Smooth muscle cell (in vitro differentiated cells): ENCODE data around the gene DPY19L1. TPM values are rescaled to one million over a fixed set of nuclear protein-coding genes. Genes with fewer than 3 reads are reported as not detected.
A peak's percentile ranks its signal among the peaks of the same experiment; 100 is the strongest.
"Not testable (repeated sequence)": the region's sequence is repeated elsewhere in the genome, so short reads cannot be mapped to it uniquely, and the experiment has no call there.

Experiments
- DNase-seq: peaks from one replicate; lab custom pipeline; 2025; ENCODE audit not compliant: unreplicated experiment; lab: John Stamatoyannopoulos, UW
- H2AFZ ChIP-seq: fragments of 200-600 bp; sonication (generic); 2 replicates; pipeline ENCODE4 v1.6.0; 2016; ENCODE audit warnings: antibody characterized with exemption, low read depth, mild to moderate bottlenecking
- H3F3A ChIP-seq: fragments of 200-600 bp; sonication (generic); 2 replicates; pipeline ENCODE4 v1.6.0; 2017; ENCODE audit warnings: antibody characterized with exemption, low read depth
- H3K27ac ChIP-seq: fragments of 200-600 bp; sonication (generic); 2 replicates; pipeline ENCODE4 v1.5.1; 2016; ENCODE audit warnings: low read depth, mild to moderate bottlenecking
- H3K27me3 ChIP-seq: fragments of 200-600 bp; sonication (generic); 2 replicates; pipeline ENCODE4 v1.6.1; 2016; ENCODE audit warnings: low read depth, mild to moderate bottlenecking
- H3K36me3 ChIP-seq: fragments of 200-600 bp; sonication (generic); 2 replicates; pipeline ENCODE4 v1.5.1; 2016; ENCODE audit warnings: low read depth
- H3K4me1 ChIP-seq: fragments of 200-600 bp; sonication (generic); 2 replicates; pipeline ENCODE4 v1.5.1; 2016; ENCODE audit warnings: low read depth
- H3K4me2 ChIP-seq: fragments of 200-600 bp; sonication (generic); 2 replicates; pipeline ENCODE4 v1.6.0; 2016; ENCODE audit warnings: mild to moderate bottlenecking
- H3K4me3 ChIP-seq: fragments of 200-600 bp; sonication (generic); 2 replicates; pipeline ENCODE4 v1.5.1; 2016; ENCODE audit warnings: mild to moderate bottlenecking
- H3K79me2 ChIP-seq: fragments of 200-600 bp; sonication (generic); 2 replicates; pipeline ENCODE4 v1.6.0; 2016; ENCODE audit warnings: low read depth, mild to moderate bottlenecking
- H3K9ac ChIP-seq: fragments of 200-600 bp; sonication (generic); 2 replicates; pipeline ENCODE4 v1.6.0; 2016; ENCODE audit warnings: low read depth
- H3K9me3 ChIP-seq: fragments of 200-600 bp; sonication (generic); replicated peaks from 2 replicates; pipeline ENCODE4 v1.5.1; 2016; ENCODE audit warnings: low read depth
- H4K20me1 ChIP-seq: fragments of 200-600 bp; sonication (generic); 2 replicates; pipeline ENCODE4 v1.6.0; 2016; ENCODE audit warnings: low read depth
- WGBS: methylation state at CpG from one replicate; pipeline ENCODE4 v1.1.7; 2016; ENCODE audit warnings: low lambda C conversion rate; 5-methylcytosine and 5-hydroxymethylcytosine counted together
- polyA plus RNA-seq: library from polyadenylated mRNA; unstranded; fragments of >200 nt; fragmentation: Nextera tagmentation; extraction: Ambion mirVana; gene quantifications from 2 replicates; pipeline ENCODE4 v1.2.1, GENCODE V29; 2016
- total RNA-seq: library from RNA; depleted of rRNA; stranded (reverse); fragments of >200 nt; gene quantifications from 2 replicates; pipeline ENCODE4 v1.2.3, GENCODE V29; 2014
- TF ChIP-seq, protein P1 (sequence below): fragments of 200-600 bp; sonication (generic); IDR thresholded peaks from 2 replicates; pipeline ENCODE4 v1.5.1; 2017; ENCODE audit warnings: borderline replicate concordance, mild to moderate bottlenecking, antibody characterized with exemption; ENCODE audit not compliant: insufficient read depth, poor library complexity, severe bottlenecking

Gene DPY19L1
- total and polyA plus RNA-seq, 2 experiments from 2014 or later = 14.5 to 38.2 TPM

DNA sequence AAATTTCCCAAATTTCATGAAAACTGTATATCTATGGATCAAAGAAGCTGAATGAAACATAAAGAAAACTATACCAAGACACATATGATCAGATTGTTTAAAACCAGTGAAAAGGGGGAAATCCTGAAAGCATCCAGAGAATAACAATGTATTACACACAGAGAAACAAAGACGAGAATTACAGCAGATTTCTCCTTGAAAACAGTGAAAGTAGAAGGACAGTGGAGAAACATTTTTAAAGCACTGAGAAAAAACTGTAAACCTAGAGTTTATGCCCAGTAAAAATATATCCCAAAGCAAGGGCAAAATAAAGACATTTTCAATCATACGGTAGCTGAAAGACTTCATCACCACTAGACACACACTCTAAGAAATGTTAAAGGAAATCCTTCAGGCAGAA, 121.0 kb downstream of the DPY19L1 start:
- no peaks in the 10 kb centered on the region for H3K79me2 ChIP-seq
- H2AFZ ChIP-seq = no peak overlapping the region
- DNase-seq = no peak
- no peak overlapping the region for H3K27ac ChIP-seq
- H3K4me3 ChIP-seq = no peak overlapping the region
- H3K4me2 ChIP-seq = no peak overlapping the region
- no peaks in the 10 kb centered on the region for H3K36me3 ChIP-seq
- H3K9ac ChIP-seq = no peak overlapping the region
- H3K27me3 ChIP-seq = no peaks in the 10 kb centered on the region
- TF ChIP-seq, protein P1, sequence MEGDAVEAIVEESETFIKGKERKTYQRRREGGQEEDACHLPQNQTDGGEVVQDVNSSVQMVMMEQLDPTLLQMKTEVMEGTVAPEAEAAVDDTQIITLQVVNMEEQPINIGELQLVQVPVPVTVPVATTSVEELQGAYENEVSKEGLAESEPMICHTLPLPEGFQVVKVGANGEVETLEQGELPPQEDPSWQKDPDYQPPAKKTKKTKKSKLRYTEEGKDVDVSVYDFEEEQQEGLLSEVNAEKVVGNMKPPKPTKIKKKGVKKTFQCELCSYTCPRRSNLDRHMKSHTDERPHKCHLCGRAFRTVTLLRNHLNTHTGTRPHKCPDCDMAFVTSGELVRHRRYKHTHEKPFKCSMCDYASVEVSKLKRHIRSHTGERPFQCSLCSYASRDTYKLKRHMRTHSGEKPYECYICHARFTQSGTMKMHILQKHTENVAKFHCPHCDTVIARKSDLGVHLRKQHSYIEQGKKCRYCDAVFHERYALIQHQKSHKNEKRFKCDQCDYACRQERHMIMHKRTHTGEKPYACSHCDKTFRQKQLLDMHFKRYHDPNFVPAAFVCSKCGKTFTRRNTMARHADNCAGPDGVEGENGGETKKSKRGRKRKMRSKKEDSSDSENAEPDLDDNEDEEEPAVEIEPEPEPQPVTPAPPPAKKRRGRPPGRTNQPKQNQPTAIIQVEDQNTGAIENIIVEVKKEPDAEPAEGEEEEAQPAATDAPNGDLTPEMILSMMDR = no peak
- no peaks in the 10 kb centered on the region for H3F3A ChIP-seq
- H3K4me1 ChIP-seq = no peaks in the 10 kb centered on the region
- no peaks in the 10 kb centered on the region for H4K20me1 ChIP-seq
- H3K9me3 ChIP-seq = no peaks in the 10 kb centered on the region
- 96% methylated on average over 2 of the region's 2 CpGs for WGBS

DNA sequence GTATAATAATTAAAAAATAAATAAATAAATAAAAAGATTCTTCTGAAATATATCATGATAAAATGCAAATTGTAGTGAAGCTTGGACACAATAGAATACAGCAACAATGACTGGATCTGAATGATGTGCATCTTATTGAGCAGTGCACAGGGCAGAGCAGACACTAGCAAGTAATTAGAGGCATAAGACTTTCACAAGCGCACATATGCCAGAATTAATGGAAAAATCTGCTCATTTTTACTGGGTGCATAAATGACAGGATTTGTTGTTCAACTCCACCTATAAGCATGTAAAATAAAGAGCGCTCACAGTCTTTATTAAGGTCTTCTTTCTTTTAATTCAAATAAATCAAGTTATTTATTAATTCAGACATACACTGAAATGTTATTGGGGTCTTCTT, 125.0 kb downstream of the DPY19L1 start:
- Histone ChIP-seq H3K9ac (no peak overlapping the region), H3K27me3 (no peaks in the 10 kb centered on the region), H3K9me3 (no peaks in the 10 kb centered on the region), H3F3A (no peaks in the 10 kb centered on the region), H3K27ac (no peak overlapping the region), H3K36me3 (no peaks in the 10 kb centered on the region), H4K20me1 (no peaks in the 10 kb centered on the region), H3K4me2 (no peak overlapping the region), H3K79me2 (no peaks in the 10 kb centered on the region), H3K4me3 (no peak overlapping the region), H3K4me1 (no peaks in the 10 kb centered on the region), H2AFZ (no peak overlapping the region)
- DNase-seq = no peak
- TF ChIP-seq, protein P1 = no peak
- 94% methylated on average over 2 of the region's 2 CpGs for WGBS

DNA sequence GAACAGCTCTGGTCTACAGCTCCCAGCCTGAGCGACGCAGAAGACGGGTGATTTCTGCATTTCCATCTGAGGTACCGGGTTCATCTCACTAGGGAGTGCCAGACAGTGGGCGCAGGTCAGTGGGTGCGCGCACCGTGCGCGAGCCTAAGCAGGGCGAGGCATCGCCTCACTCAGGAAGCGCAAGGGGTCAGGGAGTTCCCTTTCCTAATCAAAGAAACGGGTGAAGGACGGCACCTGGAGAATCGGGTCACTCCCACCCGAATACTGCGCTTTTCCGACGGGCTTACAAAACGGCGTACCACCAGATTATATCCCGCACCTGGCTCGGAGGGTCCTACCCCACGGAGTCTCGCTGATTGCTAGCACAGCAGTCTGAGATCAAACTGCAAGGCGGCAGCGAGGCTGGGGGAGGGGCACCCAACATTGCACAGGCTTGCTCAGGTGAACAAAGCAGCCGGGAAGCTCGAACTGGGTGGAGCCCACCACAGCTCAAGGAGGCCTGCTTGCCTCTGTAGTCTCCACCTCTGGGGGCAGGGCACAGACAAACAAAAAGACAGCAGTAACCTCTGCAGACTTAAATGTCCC, 130.9 kb downstream of the DPY19L1 start:
- not testable (repeated sequence) for H3K27ac ChIP-seq, H3K9ac ChIP-seq, H3K4me1 ChIP-seq, DNase-seq, H3K9me3 ChIP-seq, H4K20me1 ChIP-seq, H2AFZ ChIP-seq, H3K79me2 ChIP-seq, H3F3A ChIP-seq, H3K27me3 ChIP-seq, H3K36me3 ChIP-seq
- WGBS = 48% methylated on average over 30 of the region's 30 CpGs
- Histone ChIP-seq H3K4me3 (peak overlapping the region; percentile 42), H3K4me2 (peak overlapping the region; percentile 78)

DNA sequence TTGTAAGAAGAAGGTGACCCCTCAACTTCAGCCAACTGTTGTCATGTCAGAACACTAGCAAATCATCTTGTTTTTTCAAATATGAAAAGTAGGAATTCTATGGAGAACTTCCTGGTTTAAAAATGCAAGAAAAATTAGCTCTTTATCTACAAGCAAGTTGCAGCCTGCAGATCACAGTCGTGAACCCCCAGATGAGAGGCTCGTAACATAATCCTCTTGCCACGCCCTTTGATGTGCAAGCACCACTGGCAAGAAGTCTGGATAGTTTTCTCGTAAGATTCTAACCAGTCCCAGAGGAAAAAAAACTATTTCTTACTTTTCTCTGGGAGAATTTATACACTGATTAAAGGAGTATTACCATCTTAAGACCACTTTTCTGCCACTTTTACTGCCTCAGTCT, 132.3 kb downstream of the DPY19L1 start:
- Histone ChIP-seq H3F3A (no peaks in the 10 kb centered on the region), H3K4me1 (no peaks in the 10 kb centered on the region), H3K27me3 (no peaks in the 10 kb centered on the region), H3K27ac (no peak overlapping the region), H3K79me2 (no peaks in the 10 kb centered on the region), H3K9ac (no peak overlapping the region), H3K4me2 (no peak overlapping the region), H3K4me3 (no peak overlapping the region), H3K36me3 (no peaks in the 10 kb centered on the region), H2AFZ (no peak overlapping the region), H3K9me3 (no peaks in the 10 kb centered on the region), H4K20me1 (no peaks in the 10 kb centered on the region)
- DNase-seq = no peak
- WGBS = 65% methylated on average over 4 of the region's 4 CpGs
- TF ChIP-seq, protein P1 = no peak

DNA sequence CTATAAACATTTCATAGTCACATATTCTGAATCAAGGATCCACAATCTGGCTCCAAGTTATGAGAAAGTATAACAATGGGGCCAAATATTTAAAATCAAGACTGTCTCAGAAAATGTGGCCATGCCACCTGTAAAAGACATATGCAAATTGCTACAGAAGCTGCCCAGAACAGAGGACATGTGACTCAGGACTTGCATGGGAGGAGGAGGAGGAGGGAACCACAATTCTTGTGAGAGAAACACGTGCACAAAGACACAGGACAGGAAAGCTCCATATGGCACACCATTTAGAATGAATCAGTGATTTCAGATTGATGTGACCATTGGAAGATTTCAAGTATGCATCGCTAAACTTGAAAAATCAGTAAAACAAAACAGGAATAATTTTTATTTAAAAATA, 133.4 kb downstream of the DPY19L1 start:
- not testable (repeated sequence) for H4K20me1 ChIP-seq, H3K27ac ChIP-seq, H2AFZ ChIP-seq, DNase-seq, H3K36me3 ChIP-seq, H3K9me3 ChIP-seq, H3F3A ChIP-seq, H3K4me3 ChIP-seq, H3K9ac ChIP-seq, H3K4me1 ChIP-seq, H3K27me3 ChIP-seq, H3K79me2 ChIP-seq, H3K4me2 ChIP-seq
- WGBS = 95% methylated on average over 2 of the region's 2 CpGs
